A673 (cell line): ENCODE results near the gene DPYD. TPM values are rescaled to one million over a fixed set of nuclear protein-coding genes. Genes with fewer than 3 reads are reported as not detected.

Experiments
- BruUV-seq: library from RNA; stranded (reverse); fragments of 400-500 nt; replicated peaks from 2 replicates; lab custom pipeline; 2021; lab: Mats Ljungman, UMichigan
- CTCF ChIA-PET: fragments of 300-600 bp; sonication (Branson Sonifier 250); formaldehyde crosslinking; loops from one replicate; lab custom pipeline; 2022; ENCODE audit warnings: antibody characterized with exemption; lab: Charles Lee
- POLR2A ChIA-PET: fragments of 300-600 bp; sonication (Branson Sonifier 250); formaldehyde crosslinking; loops from one replicate; lab custom pipeline; 2022; ENCODE audit warnings: antibody characterized with exemption; ENCODE audit not compliant: low non-redundant PET; lab: Charles Lee
- DNase-seq: peaks from one replicate; pipeline ENCODE4 v3.0.0-alpha.2; 2015; ENCODE audit warnings: low spot score
- H3K27ac ChIP-seq: fragments of 200-600 bp; sonication (generic); 2 replicates; pipeline ENCODE4 v1.5.1; 2016; ENCODE audit warnings: mixed run types, low read depth, mild to moderate bottlenecking, mixed read lengths, antibody characterized with exemption, low read length; ENCODE audit not compliant: poor library complexity, severe bottlenecking
- H3K27me3 ChIP-seq: fragments of 200-600 bp; sonication (generic); replicated peaks from 2 replicates; pipeline ENCODE4 v1.6.1; 2017; ENCODE audit warnings: mixed run types, low read depth, mild to moderate bottlenecking, mixed read lengths, antibody characterized with exemption, low read length; ENCODE audit not compliant: insufficient read depth, poor library complexity
- H3K36me3 ChIP-seq: fragments of 200-600 bp; sonication (generic); 2 replicates; pipeline ENCODE4 v1.6.1; 2016; ENCODE audit warnings: mixed run types, mild to moderate bottlenecking, mixed read lengths, antibody characterized with exemption, low read length; ENCODE audit not compliant: insufficient read depth, poor library complexity, severe bottlenecking
- H3K4me1 ChIP-seq: fragments of 200-600 bp; sonication (generic); 2 replicates; pipeline ENCODE4 v1.6.1; 2017; ENCODE audit warnings: mixed run types, mild to moderate bottlenecking, mixed read lengths, antibody characterized with exemption, low read length; ENCODE audit not compliant: insufficient read depth, poor library complexity, severe bottlenecking
- H3K4me3 ChIP-seq: fragments of 200-600 bp; sonication (generic); 2 replicates; pipeline ENCODE4 v1.5.1; 2016; ENCODE audit warnings: low read depth, mixed run types, mild to moderate bottlenecking, mixed read lengths, low read length; ENCODE audit not compliant: poor library complexity, severe bottlenecking
- H3K9me3 ChIP-seq: fragments of 200-600 bp; sonication (generic); 2 replicates; pipeline ENCODE4 v1.6.1; 2016; ENCODE audit warnings: mixed run types, low read depth, mild to moderate bottlenecking, mixed read lengths, antibody characterized with exemption, low read length; ENCODE audit not compliant: poor library complexity, severe bottlenecking
- EZH2 ChIP-seq: fragments of 200-600 bp; sonication (generic); IDR thresholded peaks from 2 replicates; pipeline ENCODE4 v1.6.1; 2017; ENCODE audit warnings: borderline replicate concordance, low read depth, mild to moderate bottlenecking, mixed read lengths, antibody characterized with exemption, low read length; ENCODE audit not compliant: poor library complexity, severe bottlenecking
- intact Hi-C: fragments of 100-400 bp; cut with micrococcal nuclease; formaldehyde crosslinking; loops from one replicate; pipeline ENCODE4 v1.10.0; 2022; ENCODE audit not compliant: unreplicated experiment
- total RNA-seq: library from RNA; stranded (reverse); gene quantifications from 2 replicates; pipeline ENCODE4 v1.2.3, GENCODE V29; 2021
- TF ChIP-seq, protein P1 (sequence below): fragments of 300-800, 200-600 bp; sonication (generic); conservative IDR thresholded peaks from 2 replicates; pipeline ENCODE4 v1.5.1; 2017; ENCODE audit warnings: low read depth, mild to moderate bottlenecking, antibody characterized with exemption, low read length, moderate library complexity, mixed read lengths

The DPYD gene
- total RNA-seq, 1 experiment from 2014 or later, result 13.4 TPM

DNA sequence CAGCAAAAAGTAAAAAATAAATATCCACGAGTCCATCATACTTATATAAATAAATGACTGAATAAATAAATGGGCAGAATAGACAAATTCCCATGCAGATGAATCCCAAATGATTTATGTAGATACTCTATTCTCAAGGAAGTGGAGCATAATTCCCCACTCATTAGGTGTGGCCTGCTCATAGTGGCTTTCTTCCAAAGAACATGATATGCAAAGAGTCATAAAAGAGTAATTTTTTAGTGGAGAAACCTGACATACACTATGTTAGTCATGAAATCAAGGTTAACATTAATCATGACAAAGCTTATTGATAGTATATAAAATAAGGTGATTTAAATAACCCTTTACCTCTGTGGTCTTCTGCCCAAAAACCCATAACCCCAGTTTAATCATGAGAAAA, 298.9 kb downstream of the DPYD start:
- intact Hi-C loops, result no loop called here

DNA sequence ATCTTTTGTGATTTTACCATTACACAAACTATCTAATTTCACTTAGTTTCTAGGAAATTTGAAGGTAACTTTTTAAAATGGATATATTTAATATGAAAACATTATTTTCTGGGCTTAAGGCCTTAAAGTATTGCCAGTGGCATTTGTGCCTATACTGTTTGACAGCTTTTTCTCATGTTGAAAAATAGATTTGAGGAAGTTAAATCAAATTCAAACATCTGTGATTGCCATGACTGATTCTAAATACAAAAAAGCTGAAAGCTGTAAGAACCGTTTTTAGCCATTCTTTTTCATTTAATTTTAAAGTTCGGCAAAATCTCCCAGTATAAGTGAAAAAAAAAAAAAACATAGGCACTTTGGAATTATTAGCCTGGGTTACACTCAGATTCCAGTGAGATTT, 301.1 kb downstream of the DPYD start:
- H3K36me3 ChIP-seq, result peaks cover 7% of the 10 kb centered on the region
- ChIA-PET CTCF (no interaction called here), POLR2A (no interaction called here)
- no peak overlapping the region for H3K4me3 ChIP-seq
- no TSS peak for BruUV-seq
- no peaks in the 10 kb centered on the region for H3K27me3 ChIP-seq
- DNase-seq, result no peak
- H3K27ac ChIP-seq, result no peak overlapping the region
- TF ChIP-seq, protein P1, sequence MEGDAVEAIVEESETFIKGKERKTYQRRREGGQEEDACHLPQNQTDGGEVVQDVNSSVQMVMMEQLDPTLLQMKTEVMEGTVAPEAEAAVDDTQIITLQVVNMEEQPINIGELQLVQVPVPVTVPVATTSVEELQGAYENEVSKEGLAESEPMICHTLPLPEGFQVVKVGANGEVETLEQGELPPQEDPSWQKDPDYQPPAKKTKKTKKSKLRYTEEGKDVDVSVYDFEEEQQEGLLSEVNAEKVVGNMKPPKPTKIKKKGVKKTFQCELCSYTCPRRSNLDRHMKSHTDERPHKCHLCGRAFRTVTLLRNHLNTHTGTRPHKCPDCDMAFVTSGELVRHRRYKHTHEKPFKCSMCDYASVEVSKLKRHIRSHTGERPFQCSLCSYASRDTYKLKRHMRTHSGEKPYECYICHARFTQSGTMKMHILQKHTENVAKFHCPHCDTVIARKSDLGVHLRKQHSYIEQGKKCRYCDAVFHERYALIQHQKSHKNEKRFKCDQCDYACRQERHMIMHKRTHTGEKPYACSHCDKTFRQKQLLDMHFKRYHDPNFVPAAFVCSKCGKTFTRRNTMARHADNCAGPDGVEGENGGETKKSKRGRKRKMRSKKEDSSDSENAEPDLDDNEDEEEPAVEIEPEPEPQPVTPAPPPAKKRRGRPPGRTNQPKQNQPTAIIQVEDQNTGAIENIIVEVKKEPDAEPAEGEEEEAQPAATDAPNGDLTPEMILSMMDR, result no peak
- no peak for TF ChIP-seq EZH2
- intact Hi-C loops, result no loop called here
- no peaks in the 10 kb centered on the region for H3K9me3 ChIP-seq
- no peaks in the 10 kb centered on the region for H3K4me1 ChIP-seq

More for the DNA sequence above, 298.9 kb downstream of the DPYD start:
- CTCF ChIA-PET, result no interaction called here
- TF ChIP-seq EZH2, result no peak
- TF ChIP-seq, protein P1, result no peak
- BruUV-seq, result no TSS peak
- Histone ChIP-seq H3K9me3 (no peaks in the 10 kb centered on the region), H3K36me3 (peaks cover 7% of the 10 kb centered on the region), H3K27me3 (no peaks in the 10 kb centered on the region), H3K4me3 (no peak overlapping the region), H3K4me1 (no peaks in the 10 kb centered on the region), H3K27ac (no peak overlapping the region)
- POLR2A ChIA-PET, result no interaction called here
- no peak for DNase-seq

DNA sequence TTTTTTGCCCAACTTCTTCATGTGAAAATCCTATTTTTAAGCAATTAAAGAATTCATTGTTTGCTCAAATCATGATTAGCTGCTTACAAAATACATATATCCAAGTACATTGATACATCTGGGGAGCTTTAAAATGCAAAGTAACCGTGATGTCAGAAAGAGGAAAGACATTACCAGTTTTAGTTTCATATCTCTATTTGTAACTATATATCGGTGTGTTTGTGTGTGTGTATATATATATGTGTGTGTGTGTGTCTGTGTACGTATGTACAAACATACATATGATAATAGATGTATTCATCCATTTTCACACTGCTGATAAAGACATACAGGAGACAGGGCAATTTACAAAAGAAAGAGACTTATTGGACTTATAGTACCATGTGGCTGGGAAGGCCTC, 310.1 kb downstream of the DPYD start:
- no peak overlapping the region for H3K27ac ChIP-seq
- intact Hi-C loops, result no loop called here
- no peaks in the 10 kb centered on the region for H3K36me3 ChIP-seq
- TF ChIP-seq EZH2, result no peak
- H3K4me3 ChIP-seq, result no peak overlapping the region
- H3K4me1 ChIP-seq, result no peaks in the 10 kb centered on the region
- ChIA-PET CTCF (no interaction called here), POLR2A (no interaction called here)
- no peak for DNase-seq
- H3K27me3 ChIP-seq, result no peaks in the 10 kb centered on the region
- peaks cover 2% of the 10 kb centered on the region for H3K9me3 ChIP-seq
- BruUV-seq, result no TSS peak

DNA sequence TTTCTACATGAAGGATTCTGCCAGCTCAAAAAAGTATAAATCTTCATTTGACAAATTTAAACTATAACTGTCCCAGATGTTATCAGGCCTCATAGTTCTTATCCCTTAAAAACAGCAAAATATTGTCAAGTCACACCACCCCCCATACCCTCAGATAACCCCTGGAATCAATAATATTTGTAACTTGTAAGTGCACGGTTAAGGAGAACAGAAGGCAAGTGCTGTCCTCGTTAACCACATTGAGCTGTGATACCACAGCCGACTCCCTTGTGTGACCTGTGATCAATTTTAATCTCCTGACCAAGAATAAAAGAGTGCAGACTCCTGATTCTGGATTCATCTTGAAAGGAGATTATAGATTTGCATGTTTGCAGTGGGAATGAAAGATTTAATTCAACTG, 310.7 kb downstream of the DPYD start:
- Histone ChIP-seq H3K4me3 (no peak overlapping the region), H3K27me3 (no peaks in the 10 kb centered on the region), H3K9me3 (peaks cover 2% of the 10 kb centered on the region), H3K36me3 (no peaks in the 10 kb centered on the region), H3K4me1 (no peaks in the 10 kb centered on the region), H3K27ac (no peak overlapping the region)
- TF ChIP-seq EZH2, result no peak
- TF ChIP-seq, protein P1, result no peak
- DNase-seq, result no peak
- ChIA-PET POLR2A (no interaction called here), CTCF (no interaction called here)
- no TSS peak for BruUV-seq
- intact Hi-C loops, result no loop called here
